ENCODE measurements around the gene TFAP2C.

TFAP2C gene

GRCh38 chr20:56628873-56629463 lies at the start of gene TFAP2C:
TSS of gene TFAP2C (plus strand) at chr20:56629306. CDS start at chr20:56629545, 239 bp downstream.
- H3K27me3 ChIP-seq (ENCODE audit: insufficient read depth, low read length) = peaks cover 99% of the 10 kb centered on the region
- no peak within 1 kb of the TSS for H3K4me3 ChIP-seq (ENCODE audit: low read length)

GRCh38 chr20:56580226-56580625 lies 48.9 kb upstream of the TFAP2C start:
- Histone ChIP-seq H3K36me3 (ENCODE audit: insufficient read depth, low read length) (no peaks in the 10 kb centered on the region), H3K4me3 (ENCODE audit: low read length) (no peak overlapping the region), H3K9me3 (ENCODE audit: low read length) (no peaks in the 10 kb centered on the region), H2AFZ (ENCODE audit: low read depth, low read length) (no peak overlapping the region), H3K27me3 (ENCODE audit: insufficient read depth, low read length) (peaks cover 14% of the 10 kb centered on the region), H3K4me1 (ENCODE audit: insufficient read depth, low read length) (no peaks in the 10 kb centered on the region)

More at GRCh38 chr20:56628873-56629463, at the start of gene TFAP2C:
- Histone ChIP-seq H3K36me3 (ENCODE audit: insufficient read depth, low read length) (no peaks in the 10 kb centered on the region), H2AFZ (ENCODE audit: low read depth, low read length) (peak within 1 kb of the TSS; percentile 54), H3K4me1 (ENCODE audit: insufficient read depth, low read length) (peaks cover 3% of the 10 kb centered on the region), H3K9me3 (ENCODE audit: low read length) (no peaks in the 10 kb centered on the region)

- Histone ChIP-seq H3K9me3 (ENCODE audit: low read length) (no peaks in the 10 kb centered on the region), H2AFZ (ENCODE audit: low read depth, low read length) (no peak overlapping the region), H3K4me1 (ENCODE audit: insufficient read depth, low read length) (no peaks in the 10 kb centered on the region), H3K27me3 (ENCODE audit: insufficient read depth, low read length) (peaks cover 14% of the 10 kb centered on the region), H3K4me3 (ENCODE audit: low read length) (no peak overlapping the region), H3K36me3 (ENCODE audit: insufficient read depth, low read length) (no peaks in the 10 kb centered on the region)
These were observed 47.4 kb upstream of the TFAP2C start for GRCh38 chr20:56581701-56582100.

GRCh38 chr20:56582542-56582941 lies 46.6 kb upstream of the TFAP2C start:
- Histone ChIP-seq H3K36me3 (ENCODE audit: insufficient read depth, low read length) (no peaks in the 10 kb centered on the region), H3K27me3 (ENCODE audit: insufficient read depth, low read length) (peaks cover 14% of the 10 kb centered on the region), H2AFZ (ENCODE audit: low read depth, low read length) (no peak overlapping the region), H3K9me3 (ENCODE audit: low read length) (no peaks in the 10 kb centered on the region), H3K4me3 (ENCODE audit: low read length) (no peak overlapping the region), H3K4me1 (ENCODE audit: insufficient read depth, low read length) (no peaks in the 10 kb centered on the region)

- no peaks in the 10 kb centered on the region for H3K36me3 ChIP-seq (ENCODE audit: insufficient read depth, low read length)
- H3K4me3 ChIP-seq (ENCODE audit: low read length) = no peak overlapping the region
- H3K27me3 ChIP-seq (ENCODE audit: insufficient read depth, low read length) = peaks cover 11% of the 10 kb centered on the region
- no peaks in the 10 kb centered on the region for H3K9me3 ChIP-seq (ENCODE audit: low read length)
- H3K4me1 ChIP-seq (ENCODE audit: insufficient read depth, low read length) = no peaks in the 10 kb centered on the region
- H2AFZ ChIP-seq (ENCODE audit: low read depth, low read length) = no peak overlapping the region
These were observed 44.2 kb upstream of the TFAP2C start for GRCh38 chr20:56584916-56585315.

- Histone ChIP-seq H3K36me3 (ENCODE audit: insufficient read depth, low read length) (no peaks in the 10 kb centered on the region), H3K4me1 (ENCODE audit: insufficient read depth, low read length) (no peaks in the 10 kb centered on the region), H3K4me3 (ENCODE audit: low read length) (no peak overlapping the region), H3K27me3 (ENCODE audit: insufficient read depth, low read length) (no peaks in the 10 kb centered on the region), H2AFZ (ENCODE audit: low read depth, low read length) (no peak overlapping the region), H3K9me3 (ENCODE audit: low read length) (no peaks in the 10 kb centered on the region)
These were observed 41.6 kb upstream of the TFAP2C start for GRCh38 chr20:56587307-56588041.

GRCh38 chr20:56588996-56589395 lies 40.1 kb upstream of the TFAP2C start:
- no peak overlapping the region for H3K4me3 ChIP-seq (ENCODE audit: low read length)
- H2AFZ ChIP-seq (ENCODE audit: low read depth, low read length) = no peak overlapping the region
- no peaks in the 10 kb centered on the region for H3K9me3 ChIP-seq (ENCODE audit: low read length)
- no peaks in the 10 kb centered on the region for H3K4me1 ChIP-seq (ENCODE audit: insufficient read depth, low read length)
- H3K36me3 ChIP-seq (ENCODE audit: insufficient read depth, low read length) = no peaks in the 10 kb centered on the region
- no peaks in the 10 kb centered on the region for H3K27me3 ChIP-seq (ENCODE audit: insufficient read depth, low read length)

GRCh38 chr20:56589633-56590032 lies 39.5 kb upstream of the TFAP2C start:
- H3K27me3 ChIP-seq (ENCODE audit: insufficient read depth, low read length) = no peaks in the 10 kb centered on the region
- H3K9me3 ChIP-seq (ENCODE audit: low read length) = no peaks in the 10 kb centered on the region
- H3K36me3 ChIP-seq (ENCODE audit: insufficient read depth, low read length) = no peaks in the 10 kb centered on the region
- no peak overlapping the region for H3K4me3 ChIP-seq (ENCODE audit: low read length)
- H3K4me1 ChIP-seq (ENCODE audit: insufficient read depth, low read length) = no peaks in the 10 kb centered on the region
- H2AFZ ChIP-seq (ENCODE audit: low read depth, low read length) = no peak overlapping the region

GRCh38 chr20:56590888-56591287 lies 38.2 kb upstream of the TFAP2C start:
- Histone ChIP-seq H3K27me3 (ENCODE audit: insufficient read depth, low read length) (no peaks in the 10 kb centered on the region), H3K4me3 (ENCODE audit: low read length) (no peak overlapping the region), H3K4me1 (ENCODE audit: insufficient read depth, low read length) (no peaks in the 10 kb centered on the region), H2AFZ (ENCODE audit: low read depth, low read length) (no peak overlapping the region), H3K36me3 (ENCODE audit: insufficient read depth, low read length) (no peaks in the 10 kb centered on the region), H3K9me3 (ENCODE audit: low read length) (no peaks in the 10 kb centered on the region)

- Histone ChIP-seq H2AFZ (ENCODE audit: low read depth, low read length) (no peak overlapping the region), H3K27me3 (ENCODE audit: insufficient read depth, low read length) (no peaks in the 10 kb centered on the region), H3K4me3 (ENCODE audit: low read length) (no peak overlapping the region), H3K9me3 (ENCODE audit: low read length) (no peaks in the 10 kb centered on the region), H3K4me1 (ENCODE audit: insufficient read depth, low read length) (peaks cover 2% of the 10 kb centered on the region), H3K36me3 (ENCODE audit: insufficient read depth, low read length) (no peaks in the 10 kb centered on the region)
These were observed 36.9 kb upstream of the TFAP2C start for GRCh38 chr20:56592211-56592610.

GRCh38 chr20:56592817-56593216 lies 36.3 kb upstream of the TFAP2C start:
- no peaks in the 10 kb centered on the region for H3K27me3 ChIP-seq (ENCODE audit: insufficient read depth, low read length)
- no peak overlapping the region for H2AFZ ChIP-seq (ENCODE audit: low read depth, low read length)
- no peak overlapping the region for H3K4me3 ChIP-seq (ENCODE audit: low read length)
- H3K4me1 ChIP-seq (ENCODE audit: insufficient read depth, low read length) = peaks cover 2% of the 10 kb centered on the region
- no peaks in the 10 kb centered on the region for H3K9me3 ChIP-seq (ENCODE audit: low read length)
- H3K36me3 ChIP-seq (ENCODE audit: insufficient read depth, low read length) = no peaks in the 10 kb centered on the region

- H3K9me3 ChIP-seq (ENCODE audit: low read length) = no peaks in the 10 kb centered on the region
- no peak overlapping the region for H3K4me3 ChIP-seq (ENCODE audit: low read length)
These were observed 33.2 kb upstream of the TFAP2C start for GRCh38 chr20:56595746-56596475.

GRCh38 chr20:56601166-56601565 lies 27.9 kb upstream of the TFAP2C start:
- H3K36me3 ChIP-seq (ENCODE audit: insufficient read depth, low read length) = no peaks in the 10 kb centered on the region
- no peak overlapping the region for H2AFZ ChIP-seq (ENCODE audit: low read depth, low read length)
- H3K4me1 ChIP-seq (ENCODE audit: insufficient read depth, low read length) = no peaks in the 10 kb centered on the region
- H3K4me3 ChIP-seq (ENCODE audit: low read length) = no peak overlapping the region
- no peaks in the 10 kb centered on the region for H3K9me3 ChIP-seq (ENCODE audit: low read length)
- H3K27me3 ChIP-seq (ENCODE audit: insufficient read depth, low read length) = no peaks in the 10 kb centered on the region

More at GRCh38 chr20:56595746-56596475, 33.2 kb upstream of the TFAP2C start:
- H3K4me1 ChIP-seq (ENCODE audit: insufficient read depth, low read length) = peaks cover 2% of the 10 kb centered on the region
- no peaks in the 10 kb centered on the region for H3K36me3 ChIP-seq (ENCODE audit: insufficient read depth, low read length)
- no peaks in the 10 kb centered on the region for H3K27me3 ChIP-seq (ENCODE audit: insufficient read depth, low read length)
- H2AFZ ChIP-seq (ENCODE audit: low read depth, low read length) = no peak overlapping the region
